Keratinocyte (primary cell): ENCODE data around the gene FOXP3. TPM values are rescaled to one million over a fixed set of nuclear protein-coding genes. Genes with fewer than 3 reads are reported as not detected.
A peak's percentile ranks its signal among the peaks of the same experiment; 100 is the strongest.
"Not testable (repeated sequence)": the region's sequence is repeated elsewhere in the genome, so short reads cannot be mapped to it uniquely, and the experiment has no call there.

Experiments used
- DNase-seq: peaks from one replicate; pipeline ENCODE4 v3.0.0-alpha.2; 2011; ENCODE audit warnings: low read depth, missing footprints, low spot score
- FAIRE-seq: peaks from 2 replicates; lab custom pipeline; 2011; peaks lifted over from hg19 to GRCh38; lab: Jason Lieb, UNC
- H2AFZ ChIP-seq: 2 replicates; pipeline ENCODE4 v1.6.0; 2012; ENCODE audit warnings: low read length, control low read depth, inconsistent platforms; ENCODE audit not compliant: control insufficient read depth
- H3K27ac ChIP-seq: 2 replicates; pipeline ENCODE4 v1.5.1; 2011; ENCODE audit warnings: low read length; ENCODE audit not compliant: control insufficient read depth, insufficient read depth
- H3K27me3 ChIP-seq: 3 replicates; pipeline ENCODE4 v1.6.0; 2011; ENCODE audit warnings: low read length; ENCODE audit not compliant: control insufficient read depth, insufficient read depth; ENCODE audit errors: extremely low read depth
- H3K36me3 ChIP-seq, 2 experiments: 2 replicates in 1 of 2; 3 replicates in 1 of 2; pipeline ENCODE4 v1.5.1; 2011; ENCODE audit warnings: low read length in 2 of 2, mild to moderate bottlenecking in 1 of 2; ENCODE audit not compliant: control insufficient read depth in 2 of 2, insufficient read depth in 2 of 2; ENCODE audit errors: extremely low read depth in 1 of 2
- H3K4me1 ChIP-seq: 3 replicates; pipeline ENCODE4 v1.5.1; 2011; ENCODE audit warnings: low read length; ENCODE audit not compliant: control insufficient read depth, insufficient read depth; ENCODE audit errors: extremely low read depth
- H3K4me2 ChIP-seq: 3 replicates; pipeline ENCODE4 v1.6.0; 2011; ENCODE audit warnings: low read depth, low read length; ENCODE audit not compliant: control insufficient read depth, insufficient read depth; ENCODE audit errors: extremely low read depth
- H3K4me3 ChIP-seq, 3 experiments: fragments of 200-600 bp in 1 of 3; sonication (generic) in 1 of 3; 2 replicates in 2 of 3; 3 replicates in 1 of 3; pipeline ENCODE4 v1.5.1; 2011 to 2016; ENCODE audit warnings: low read length in 3 of 3, mild to moderate bottlenecking in 3 of 3, control low read depth in 2 of 3, inconsistent platforms in 1 of 3, low read depth in 1 of 3, mixed read lengths in 1 of 3, mixed run types in 1 of 3, moderate library complexity in 1 of 3; ENCODE audit not compliant: control insufficient read depth in 2 of 3, insufficient read depth in 2 of 3; ENCODE audit errors: extremely low read depth in 1 of 3
- H3K79me2 ChIP-seq: 2 replicates; pipeline ENCODE4 v1.6.0; 2012; ENCODE audit warnings: low read length; ENCODE audit not compliant: control insufficient read depth, insufficient read depth
- H3K9ac ChIP-seq: 3 replicates; pipeline ENCODE4 v1.6.0; 2011; ENCODE audit warnings: low read length; ENCODE audit not compliant: control insufficient read depth, insufficient read depth; ENCODE audit errors: extremely low read depth
- H3K9me1 ChIP-seq: 3 replicates; pipeline ENCODE4 v1.6.0; 2011; ENCODE audit warnings: low read length; ENCODE audit not compliant: control insufficient read depth, insufficient read depth; ENCODE audit errors: extremely low read depth
- H3K9me3 ChIP-seq: 2 replicates; pipeline ENCODE4 v1.5.1; 2012; ENCODE audit warnings: low read depth, low read length; ENCODE audit not compliant: control insufficient read depth
- H4K20me1 ChIP-seq: 3 replicates; pipeline ENCODE4 v1.6.0; 2011; ENCODE audit warnings: low read length; ENCODE audit not compliant: control insufficient read depth, insufficient read depth; ENCODE audit errors: extremely low read depth
- CTCF ChIP-seq, 3 experiments: IDR thresholded peaks in 1 of 3; conservative IDR thresholded peaks in 1 of 3; optimal IDR thresholded peaks in 1 of 3; 2 replicates in 2 of 3; 3 replicates in 1 of 3; pipeline versions ENCODE3 to v1.5.1; 2011; ENCODE audit warnings: low read length in 3 of 3, mild to moderate bottlenecking in 3 of 3, moderate library complexity in 2 of 3, control low read depth in 1 of 3, inconsistent platforms in 1 of 3; ENCODE audit not compliant: insufficient read depth in 2 of 3; ENCODE audit errors: extremely low read depth in 1 of 3
- EZH2 ChIP-seq: IDR thresholded peaks from one replicate; pipeline ENCODE4 v1.6.1; 2012; ENCODE audit warnings: inconsistent platforms, mild to moderate bottlenecking, low read length, moderate library complexity
- dilution Hi-C: fragments of 300-500 bp; cut with MboI; formaldehyde crosslinking; loops from one replicate; pipeline ENCODE4 v1.7.0; 2020; ENCODE audit warnings: low sequenced_read_pairs; ENCODE audit not compliant: extremely low pct_ligation_motif_present
- polyA plus RNA-seq, 5 experiments: library from polyadenylated mRNA; depleted of rRNA in 3 of 5; stranded (reverse) in 3 of 5; stranded (forward) in 1 of 5; unstranded in 1 of 5; fragments of >200 nt; gene quantifications; 1 replicate in 1 of 5; 2 replicates in 3 of 5; 3 replicates in 1 of 5; pipeline versions ENCODE4 v1.2.1 to v1.2.3, GENCODE V29; 2011 to 2012; ENCODE audit warnings: missing spikeins in 2 of 5, low read depth in 1 of 5, low replicate concordance in 1 of 5

FOXP3 gene
- polyA plus RNA-seq, 1 donor (not counting 4 experiments of a cell fraction or from before 2014, with no cell fraction given) = 0.05 TPM

GRCh38 chrX:49308604-49309269 lies 44.2 kb upstream of the FOXP3 start:
- FAIRE-seq (no peak), DNase-seq (no peak)
- peak overlapping the region; percentile 83 for H2AFZ ChIP-seq
- no peaks in the 10 kb centered on the region for H3K9me1 ChIP-seq
- H3K4me3 ChIP-seq = peak overlapping the region in 2 of 3 experiments; percentile 49 to 51
- H3K9me3 ChIP-seq = no peaks in the 10 kb centered on the region
- no peaks in the 10 kb centered on the region for H3K27me3 ChIP-seq
- dilution Hi-C loops = no loop called here
- no peaks in the 10 kb centered on the region for H3K36me3 ChIP-seq
- H3K79me2 ChIP-seq = no peaks in the 10 kb centered on the region
- no peak overlapping the region for H3K9ac ChIP-seq
- peaks cover 11% of the 10 kb centered on the region for H3K4me1 ChIP-seq
- TF ChIP-seq EZH2 = no peak
- no peak for TF ChIP-seq CTCF (optimal IDR thresholded peaks at IDR 0.05 in 1 of 3, IDR thresholded peaks at IDR 0.05 in 1 of 3, conservative IDR thresholded peaks at IDR 0.05 in 1 of 3; ENCODE audit: extremely low read depth in 1 of 3, insufficient read depth in 2 of 3, low read length in 3 of 3)
- H3K27ac ChIP-seq = no peak overlapping the region
- no peaks in the 10 kb centered on the region for H4K20me1 ChIP-seq
- peak overlapping the region; percentile 79 for H3K4me2 ChIP-seq

- FAIRE-seq, H3K9me1 ChIP-seq, H3K4me2 ChIP-seq, H4K20me1 ChIP-seq, dilution Hi-C loops, H3K79me2 ChIP-seq, H3K9ac ChIP-seq, H2AFZ ChIP-seq, DNase-seq, H3K36me3 ChIP-seq, H3K27me3 ChIP-seq, H3K4me3 ChIP-seq, H3K9me3 ChIP-seq, H3K27ac ChIP-seq: not testable (repeated sequence)
- peaks cover 11% of the 10 kb centered on the region for H3K4me1 ChIP-seq
These were observed 43.3 kb upstream of the FOXP3 start for GRCh38 chrX:49307775-49308174.

DNA sequence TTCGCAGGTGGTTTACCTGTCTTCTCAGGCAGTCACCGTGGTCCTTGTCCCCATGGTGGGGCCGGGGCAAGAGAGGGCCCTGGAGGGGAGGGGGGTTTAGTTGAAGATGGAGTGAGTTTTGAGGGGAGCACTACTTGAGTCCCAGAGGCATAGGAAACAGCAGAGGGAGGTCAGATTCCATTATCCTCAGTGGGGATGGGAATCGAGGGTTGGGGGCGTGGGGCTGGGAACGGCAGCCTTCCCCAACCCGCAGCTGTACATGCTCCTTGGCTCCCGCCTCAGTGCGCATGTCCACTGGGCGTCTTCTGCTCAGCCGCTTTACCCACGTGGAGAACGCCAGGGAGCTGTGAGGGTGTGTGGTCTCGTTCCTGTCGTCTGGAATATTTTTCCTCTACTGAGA lies 38.8 kb upstream of the FOXP3 start, which contains the start of gene GAGE10:
GAGE10 (plus strand) TSS at position 301 of the 400 bp plus-strand sequence. CDS start 1,214 bp downstream, outside the sequence.
- H2AFZ ChIP-seq = no peak within 1 kb of the TSS
- H3K79me2 ChIP-seq = no peaks in the 10 kb centered on the region
- no peaks in the 10 kb centered on the region for H3K27me3 ChIP-seq
- DNase-seq = no peak
- no peaks in the 10 kb centered on the region for H4K20me1 ChIP-seq
- H3K4me1 ChIP-seq = no peaks in the 10 kb centered on the region
- H3K9me1 ChIP-seq = no peaks in the 10 kb centered on the region
- no peak within 1 kb of the TSS for H3K4me3 ChIP-seq
- H3K9me3 ChIP-seq = no peaks in the 10 kb centered on the region
- H3K36me3 ChIP-seq = no peaks in the 10 kb centered on the region
- TF ChIP-seq EZH2 = no peak
- TF ChIP-seq CTCF (optimal IDR thresholded peaks at IDR 0.05 in 1 of 3, IDR thresholded peaks at IDR 0.05 in 1 of 3, conservative IDR thresholded peaks at IDR 0.05 in 1 of 3; ENCODE audit: extremely low read depth in 1 of 3, insufficient read depth in 2 of 3, low read length in 3 of 3) = no peak
- FAIRE-seq = no peak
- no peak within 1 kb of the TSS for H3K4me2 ChIP-seq
- no peak within 1 kb of the TSS for H3K27ac ChIP-seq
- dilution Hi-C loops = no loop called here
- H3K9ac ChIP-seq = no peak within 1 kb of the TSS
